HK-2 (cell line): ENCODE measurements around the gene PRXL2B.
A peak's percentile ranks its signal among the peaks of the same experiment; 100 is the strongest.

Experiments
- DNase-seq: peaks from one replicate; pipeline ENCODE4 v3.0.0-alpha.2; 2018; ENCODE audit not compliant: unreplicated experiment

PRXL2B gene

GRCh38 chr1:2597441-2598328, 11.1 kb downstream of the PRXL2B start:
- DNase-seq, result peak; percentile 19

GRCh38 chr1:2598329-2598931, 11.9 kb downstream of the PRXL2B start:
- DNase-seq, result no peak

- DNase-seq, result no peak
These were observed 15.2 kb downstream of the PRXL2B start for GRCh38 chr1:2601721-2602303.

GRCh38 chr1:2602311-2602835, 15.8 kb downstream of the PRXL2B start:
- no peak for DNase-seq

GRCh38 chr1:2602866-2603520, 16.4 kb downstream of the PRXL2B start:
- no peak for DNase-seq

GRCh38 chr1:2603521-2604155, 17.1 kb downstream of the PRXL2B start:
- no peak for DNase-seq

GRCh38 chr1:2604156-2604843, 17.7 kb downstream of the PRXL2B start:
- no peak for DNase-seq

- DNase-seq, result no peak
These were observed 18.4 kb downstream of the PRXL2B start for GRCh38 chr1:2604844-2605508.

GRCh38 chr1:2605509-2606395, 19.2 kb downstream of the PRXL2B start:
- no peak for DNase-seq

GRCh38 chr1:2606396-2606880, 19.9 kb downstream of the PRXL2B start:
- DNase-seq, result no peak

GRCh38 chr1:2606881-2607621, 20.5 kb downstream of the PRXL2B start:
- no peak for DNase-seq

- DNase-seq, result no peak
These were observed 21.1 kb downstream of the PRXL2B start for GRCh38 chr1:2607641-2608091.

- DNase-seq, result no peak
These were observed 22.9 kb downstream of the PRXL2B start for GRCh38 chr1:2609319-2610035.

- no peak for DNase-seq
These were observed 23.7 kb downstream of the PRXL2B start for GRCh38 chr1:2610036-2610959.

GRCh38 chr1:2611031-2611501, 24.5 kb downstream of the PRXL2B start:
- no peak for DNase-seq

GRCh38 chr1:2611621-2612437, 25.3 kb downstream of the PRXL2B start:
- no peak for DNase-seq
